ENCODE results near the gene STK10.

GRCh38 chr5:172085738-172086137 is 102.3 kb downstream of the STK10 start:
- TF ChIP-seq CTCF (IDR thresholded peaks at IDR 0.05; ENCODE audit: low read depth, low read length) (no peak), EZH2phosphoT487 (IDR thresholded peaks at IDR 0.05; ENCODE audit: low read depth) (no peak)

Data from OCI-LY3 (cell line).